HepG2 (cell line): Measurements from ENCODE around the gene UBE2C. TPM values are rescaled to one million over a fixed set of nuclear protein-coding genes. Genes with fewer than 3 reads are reported as not detected.

Experiments used
- CREM ChIP-seq, 2 experiments: sonication (generic) in 1 of 2; formaldehyde crosslinking in 1 of 2; IDR thresholded peaks; 2 replicates each; pipeline versions ENCODE4 v1.4.0 to v1.6.1; 2016 to 2020; ENCODE audit warnings: antibody characterized with exemption in 1 of 2, mild to moderate bottlenecking in 1 of 2, missing genetic modification reagents in 1 of 2
- NCOR1 ChIP-seq: fragments of 200-600 bp; sonication (generic); IDR thresholded peaks from 2 replicates; pipeline ENCODE4 v1.7.0; 2017; ENCODE audit warnings: antibody characterized with exemption, low read length, borderline replicate concordance
- RFX5 ChIP-seq: IDR thresholded peaks from 2 replicates; pipeline ENCODE4 v1.6.1; 2011; ENCODE audit warnings: low read depth, low read length, improper control_type of control experiment
- ZNF557 ChIP-seq: sonication (generic); formaldehyde crosslinking; IDR thresholded peaks from 2 replicates; pipeline ENCODE4 v1.4.0; 2020; ENCODE audit warnings: missing genetic modification reagents
- ZNF749 ChIP-seq: sonication (generic); formaldehyde crosslinking; IDR thresholded peaks from 2 replicates; pipeline ENCODE4 v1.8.0; 2022; ENCODE audit warnings: mild to moderate bottlenecking, missing genetic modification reagents, moderate library complexity, borderline replicate concordance
- polyA plus RNA-seq, 8 experiments: library from polyadenylated mRNA; depleted of rRNA in 3 of 8; stranded (reverse) in 7 of 8; unstranded in 1 of 8; fragments of >200 nt; fragmentation: Illumina TruSeq in 4 of 8; extraction: Trizol in 4 of 8; gene quantifications; 2 replicates each; pipeline versions ENCODE4 v1.2.1 to v1.2.3, GENCODE V29; 2011 to 2016; ENCODE audit warnings: low read depth in 4 of 8, missing spikeins in 1 of 8, mixed read lengths in 1 of 8; ENCODE audit not compliant: insufficient read depth in 1 of 8
- total RNA-seq, 5 experiments: library from RNA; depleted of rRNA; stranded (reverse); fragments of >200 nt; fragmentation: Illumina TruSeq; extraction: Trizol; gene quantifications; 2 replicates each; pipeline ENCODE4 v1.2.3, GENCODE V29; 2016; ENCODE audit warnings: low read depth in 1 of 5
- TF ChIP-seq, protein P1 (sequence below): sonication (generic); formaldehyde crosslinking; IDR thresholded peaks from 2 replicates; pipeline ENCODE4 v1.4.0; 2020; ENCODE audit warnings: missing genetic modification reagents
- TF ChIP-seq, protein P2 (sequence below): IDR thresholded peaks from 2 replicates; pipeline ENCODE4 v1.6.1; 2012; ENCODE audit warnings: low read depth, low read length, improper control_type of control experiment
- TF ChIP-seq, protein P3 (sequence below): sonication (generic); formaldehyde crosslinking; IDR thresholded peaks from 2 replicates; pipeline ENCODE4 v1.5.0; 2020; ENCODE audit warnings: mild to moderate bottlenecking, missing genetic modification reagents, borderline replicate concordance
- TF ChIP-seq, protein P4 (sequence below): sonication (generic); formaldehyde crosslinking; IDR thresholded peaks from 2 replicates; pipeline ENCODE4 v1.4.0; 2020; ENCODE audit warnings: mild to moderate bottlenecking, missing genetic modification reagents, borderline replicate concordance
- TF ChIP-seq, protein P5 (sequence below): sonication (generic); formaldehyde crosslinking; IDR thresholded peaks from 2 replicates; pipeline ENCODE4 v1.4.0; 2020; ENCODE audit warnings: missing genetic modification reagents
- TF ChIP-seq, protein P6 (sequence below): IDR thresholded peaks from 2 replicates; pipeline ENCODE4 v1.6.1; 2016
- TF ChIP-seq, protein P7 (sequence below): sonication (generic); formaldehyde crosslinking; IDR thresholded peaks from 2 replicates; pipeline ENCODE4 v1.4.0; 2020; ENCODE audit warnings: mild to moderate bottlenecking, low read depth, missing genetic modification reagents

UBE2C gene
- total and polyA plus RNA-seq, 2 of the 13 experiments (the other 11 are each of a cell fraction or from before 2014, with no cell fraction given): 100 to 123 TPM

DNA sequence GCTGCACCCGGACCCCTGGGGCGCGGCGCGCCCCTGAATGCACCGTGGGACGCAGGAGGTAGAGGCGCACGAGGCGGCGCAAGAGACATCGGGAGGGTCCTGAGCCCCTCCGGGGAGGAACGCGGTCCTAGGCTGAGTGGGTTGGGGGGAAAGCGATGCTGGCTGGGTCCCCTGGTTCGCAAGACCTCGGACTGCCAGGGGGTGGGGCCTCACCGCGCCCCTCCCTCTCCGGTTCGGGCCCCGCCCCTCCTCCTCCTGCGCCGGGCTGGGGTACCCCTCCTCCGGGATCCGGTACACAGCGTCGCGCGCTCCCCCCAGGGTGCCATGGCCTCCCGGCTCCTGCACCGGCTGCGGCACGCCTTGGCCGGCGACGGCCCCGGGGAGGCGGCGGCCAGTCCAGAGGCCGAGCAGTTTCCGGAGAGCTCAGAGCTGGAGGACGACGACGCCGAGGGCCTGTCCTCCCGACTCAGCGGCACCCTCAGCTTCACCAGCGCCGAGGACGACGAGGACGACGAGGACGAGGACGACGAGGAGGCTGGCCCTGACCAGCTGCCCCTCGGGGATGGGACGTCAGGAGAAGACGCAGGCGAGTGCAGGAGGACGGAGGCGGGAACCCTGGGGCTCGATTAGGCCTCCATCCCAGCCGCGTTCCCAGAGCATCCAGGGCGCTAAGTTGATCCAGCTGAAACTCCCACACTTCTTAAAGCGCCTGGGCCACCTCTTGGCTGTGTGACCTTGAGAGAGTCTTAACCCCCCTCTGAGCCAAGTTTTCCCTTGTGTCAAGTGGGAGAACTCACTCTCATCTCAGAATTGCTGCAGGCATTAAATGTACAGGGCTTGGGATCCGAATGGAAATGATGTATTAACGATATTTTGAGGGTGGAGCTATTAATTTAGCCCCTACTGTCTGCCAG lies 21.7 kb downstream of the UBE2C start (continued):
- TF ChIP-seq, protein P1, sequence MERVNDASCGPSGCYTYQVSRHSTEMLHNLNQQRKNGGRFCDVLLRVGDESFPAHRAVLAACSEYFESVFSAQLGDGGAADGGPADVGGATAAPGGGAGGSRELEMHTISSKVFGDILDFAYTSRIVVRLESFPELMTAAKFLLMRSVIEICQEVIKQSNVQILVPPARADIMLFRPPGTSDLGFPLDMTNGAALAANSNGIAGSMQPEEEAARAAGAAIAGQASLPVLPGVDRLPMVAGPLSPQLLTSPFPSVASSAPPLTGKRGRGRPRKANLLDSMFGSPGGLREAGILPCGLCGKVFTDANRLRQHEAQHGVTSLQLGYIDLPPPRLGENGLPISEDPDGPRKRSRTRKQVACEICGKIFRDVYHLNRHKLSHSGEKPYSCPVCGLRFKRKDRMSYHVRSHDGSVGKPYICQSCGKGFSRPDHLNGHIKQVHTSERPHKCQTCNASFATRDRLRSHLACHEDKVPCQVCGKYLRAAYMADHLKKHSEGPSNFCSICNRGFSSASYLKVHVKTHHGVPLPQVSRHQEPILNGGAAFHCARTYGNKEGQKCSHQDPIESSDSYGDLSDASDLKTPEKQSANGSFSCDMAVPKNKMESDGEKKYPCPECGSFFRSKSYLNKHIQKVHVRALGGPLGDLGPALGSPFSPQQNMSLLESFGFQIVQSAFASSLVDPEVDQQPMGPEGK (CRISPR knock-in tag): peak; percentile 72
- TF ChIP-seq, protein P2, sequence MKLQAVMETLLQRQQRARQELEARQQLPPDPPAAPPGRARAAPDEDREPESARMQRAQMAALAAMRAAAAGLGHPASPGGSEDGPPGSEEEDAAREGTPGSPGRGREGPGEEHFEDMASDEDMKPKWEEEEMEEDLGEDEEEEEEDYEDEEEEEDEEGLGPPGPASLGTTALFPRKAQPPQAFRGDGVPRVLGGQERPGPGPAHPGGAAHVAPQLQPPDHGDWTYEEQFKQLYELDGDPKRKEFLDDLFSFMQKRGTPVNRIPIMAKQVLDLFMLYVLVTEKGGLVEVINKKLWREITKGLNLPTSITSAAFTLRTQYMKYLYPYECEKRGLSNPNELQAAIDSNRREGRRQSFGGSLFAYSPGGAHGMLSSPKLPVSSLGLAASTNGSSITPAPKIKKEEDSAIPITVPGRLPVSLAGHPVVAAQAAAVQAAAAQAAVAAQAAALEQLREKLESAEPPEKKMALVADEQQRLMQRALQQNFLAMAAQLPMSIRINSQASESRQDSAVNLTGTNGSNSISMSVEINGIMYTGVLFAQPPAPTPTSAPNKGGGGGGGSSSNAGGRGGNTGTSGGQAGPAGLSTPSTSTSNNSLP: no peak
- TF ChIP-seq, protein P3, sequence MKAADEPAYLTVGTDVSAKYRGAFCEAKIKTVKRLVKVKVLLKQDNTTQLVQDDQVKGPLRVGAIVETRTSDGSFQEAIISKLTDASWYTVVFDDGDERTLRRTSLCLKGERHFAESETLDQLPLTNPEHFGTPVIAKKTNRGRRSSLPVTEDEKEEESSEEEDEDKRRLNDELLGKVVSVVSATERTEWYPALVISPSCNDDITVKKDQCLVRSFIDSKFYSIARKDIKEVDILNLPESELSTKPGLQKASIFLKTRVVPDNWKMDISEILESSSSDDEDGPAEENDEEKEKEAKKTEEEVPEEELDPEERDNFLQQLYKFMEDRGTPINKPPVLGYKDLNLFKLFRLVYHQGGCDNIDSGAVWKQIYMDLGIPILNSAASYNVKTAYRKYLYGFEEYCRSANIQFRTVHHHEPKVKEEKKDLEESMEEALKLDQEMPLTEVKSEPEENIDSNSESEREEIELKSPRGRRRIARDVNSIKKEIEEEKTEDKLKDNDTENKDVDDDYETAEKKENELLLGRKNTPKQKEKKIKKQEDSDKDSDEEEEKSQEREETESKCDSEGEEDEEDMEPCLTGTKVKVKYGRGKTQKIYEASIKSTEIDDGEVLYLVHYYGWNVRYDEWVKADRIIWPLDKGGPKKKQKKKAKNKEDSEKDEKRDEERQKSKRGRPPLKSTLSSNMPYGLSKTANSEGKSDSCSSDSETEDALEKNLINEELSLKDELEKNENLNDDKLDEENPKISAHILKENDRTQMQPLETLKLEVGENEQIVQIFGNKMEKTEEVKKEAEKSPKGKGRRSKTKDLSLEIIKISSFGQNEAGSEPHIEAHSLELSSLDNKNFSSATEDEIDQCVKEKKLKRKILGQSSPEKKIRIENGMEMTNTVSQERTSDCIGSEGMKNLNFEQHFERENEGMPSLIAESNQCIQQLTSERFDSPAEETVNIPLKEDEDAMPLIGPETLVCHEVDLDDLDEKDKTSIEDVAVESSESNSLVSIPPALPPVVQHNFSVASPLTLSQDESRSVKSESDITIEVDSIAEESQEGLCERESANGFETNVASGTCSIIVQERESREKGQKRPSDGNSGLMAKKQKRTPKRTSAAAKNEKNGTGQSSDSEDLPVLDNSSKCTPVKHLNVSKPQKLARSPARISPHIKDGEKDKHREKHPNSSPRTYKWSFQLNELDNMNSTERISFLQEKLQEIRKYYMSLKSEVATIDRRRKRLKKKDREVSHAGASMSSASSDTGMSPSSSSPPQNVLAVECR (CRISPR knock-in tag): peak; percentile 51
- TF ChIP-seq, protein P4, sequence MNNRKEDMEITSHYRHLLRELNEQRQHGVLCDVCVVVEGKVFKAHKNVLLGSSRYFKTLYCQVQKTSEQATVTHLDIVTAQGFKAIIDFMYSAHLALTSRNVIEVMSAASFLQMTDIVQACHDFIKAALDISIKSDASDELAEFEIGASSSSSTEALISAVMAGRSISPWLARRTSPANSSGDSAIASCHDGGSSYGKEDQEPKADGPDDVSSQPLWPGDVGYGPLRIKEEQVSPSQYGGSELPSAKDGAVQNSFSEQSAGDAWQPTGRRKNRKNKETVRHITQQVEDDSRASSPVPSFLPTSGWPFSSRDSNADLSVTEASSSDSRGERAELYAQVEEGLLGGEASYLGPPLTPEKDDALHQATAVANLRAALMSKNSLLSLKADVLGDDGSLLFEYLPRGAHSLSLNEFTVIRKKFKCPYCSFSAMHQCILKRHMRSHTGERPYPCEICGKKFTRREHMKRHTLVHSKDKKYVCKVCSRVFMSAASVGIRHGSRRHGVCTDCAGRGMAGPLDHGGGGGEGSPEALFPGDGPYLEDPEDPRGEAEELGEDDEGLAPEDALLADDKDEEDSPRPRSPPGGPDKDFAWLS (CRISPR knock-in tag): no peak
- peak; percentile 47; the same call in 1 of the 2 replicates for TF ChIP-seq NCOR1
- TF ChIP-seq RFX5: no peak
- no peak; the same call in 1 of the 2 replicates for TF ChIP-seq ZNF749 (CRISPR knock-in tag)
- TF ChIP-seq ZNF557: no peak
- TF ChIP-seq, protein P5, sequence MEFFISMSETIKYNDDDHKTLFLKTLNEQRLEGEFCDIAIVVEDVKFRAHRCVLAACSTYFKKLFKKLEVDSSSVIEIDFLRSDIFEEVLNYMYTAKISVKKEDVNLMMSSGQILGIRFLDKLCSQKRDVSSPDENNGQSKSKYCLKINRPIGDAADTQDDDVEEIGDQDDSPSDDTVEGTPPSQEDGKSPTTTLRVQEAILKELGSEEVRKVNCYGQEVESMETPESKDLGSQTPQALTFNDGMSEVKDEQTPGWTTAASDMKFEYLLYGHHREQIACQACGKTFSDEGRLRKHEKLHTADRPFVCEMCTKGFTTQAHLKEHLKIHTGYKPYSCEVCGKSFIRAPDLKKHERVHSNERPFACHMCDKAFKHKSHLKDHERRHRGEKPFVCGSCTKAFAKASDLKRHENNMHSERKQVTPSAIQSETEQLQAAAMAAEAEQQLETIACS (CRISPR knock-in tag): peak; percentile 34; the same call in 1 of the 2 replicates
- TF ChIP-seq, protein P6, sequence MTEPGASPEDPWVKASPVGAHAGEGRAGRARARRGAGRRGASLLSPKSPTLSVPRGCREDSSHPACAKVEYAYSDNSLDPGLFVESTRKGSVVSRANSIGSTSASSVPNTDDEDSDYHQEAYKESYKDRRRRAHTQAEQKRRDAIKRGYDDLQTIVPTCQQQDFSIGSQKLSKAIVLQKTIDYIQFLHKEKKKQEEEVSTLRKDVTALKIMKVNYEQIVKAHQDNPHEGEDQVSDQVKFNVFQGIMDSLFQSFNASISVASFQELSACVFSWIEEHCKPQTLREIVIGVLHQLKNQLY (CRISPR knock-in tag): no peak
- TF ChIP-seq, protein P7, sequence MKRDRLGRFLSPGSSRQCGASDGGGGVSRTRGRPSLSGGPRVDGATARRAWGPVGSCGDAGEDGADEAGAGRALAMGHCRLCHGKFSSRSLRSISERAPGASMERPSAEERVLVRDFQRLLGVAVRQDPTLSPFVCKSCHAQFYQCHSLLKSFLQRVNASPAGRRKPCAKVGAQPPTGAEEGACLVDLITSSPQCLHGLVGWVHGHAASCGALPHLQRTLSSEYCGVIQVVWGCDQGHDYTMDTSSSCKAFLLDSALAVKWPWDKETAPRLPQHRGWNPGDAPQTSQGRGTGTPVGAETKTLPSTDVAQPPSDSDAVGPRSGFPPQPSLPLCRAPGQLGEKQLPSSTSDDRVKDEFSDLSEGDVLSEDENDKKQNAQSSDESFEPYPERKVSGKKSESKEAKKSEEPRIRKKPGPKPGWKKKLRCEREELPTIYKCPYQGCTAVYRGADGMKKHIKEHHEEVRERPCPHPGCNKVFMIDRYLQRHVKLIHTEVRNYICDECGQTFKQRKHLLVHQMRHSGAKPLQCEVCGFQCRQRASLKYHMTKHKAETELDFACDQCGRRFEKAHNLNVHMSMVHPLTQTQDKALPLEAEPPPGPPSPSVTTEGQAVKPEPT (CRISPR knock-in tag): no peak
- TF ChIP-seq CREM (IDR thresholded peaks at IDR 0.05): no peak
- TF ChIP-seq CREM (CRISPR knock-in tag; IDR thresholded peaks at IDR 0.05): no peak
